HS-27A (cell line): ENCODE measurements around the gene TBC1D8.
"Not testable (repeated sequence)": the region's sequence is repeated elsewhere in the genome, so short reads cannot be mapped to it uniquely, and the experiment has no call there.

ENCODE experiments used
- DNase-seq: peaks from one replicate; pipeline ENCODE4 v3.0.0-alpha.2; 2012; ENCODE audit warnings: low read depth, missing footprints

The TBC1D8 gene

DNA sequence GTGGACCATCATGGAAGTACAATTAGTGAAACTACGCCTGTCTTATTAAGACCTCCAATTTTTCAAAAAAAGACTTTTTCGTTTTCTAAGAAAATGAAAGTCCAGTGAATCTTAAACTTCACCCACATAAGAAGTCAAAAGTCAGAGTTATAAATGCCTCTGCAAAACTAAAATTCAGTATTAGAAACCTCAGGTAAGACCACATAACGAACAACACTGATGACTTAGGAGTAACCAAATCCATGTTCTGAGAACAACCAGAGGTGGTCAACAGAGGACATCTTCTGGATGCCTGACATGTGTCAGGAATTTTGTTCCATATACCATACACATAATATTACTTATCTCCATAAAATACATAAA lies 86.7 kb downstream of the TBC1D8 start:
- no peak for DNase-seq

DNA sequence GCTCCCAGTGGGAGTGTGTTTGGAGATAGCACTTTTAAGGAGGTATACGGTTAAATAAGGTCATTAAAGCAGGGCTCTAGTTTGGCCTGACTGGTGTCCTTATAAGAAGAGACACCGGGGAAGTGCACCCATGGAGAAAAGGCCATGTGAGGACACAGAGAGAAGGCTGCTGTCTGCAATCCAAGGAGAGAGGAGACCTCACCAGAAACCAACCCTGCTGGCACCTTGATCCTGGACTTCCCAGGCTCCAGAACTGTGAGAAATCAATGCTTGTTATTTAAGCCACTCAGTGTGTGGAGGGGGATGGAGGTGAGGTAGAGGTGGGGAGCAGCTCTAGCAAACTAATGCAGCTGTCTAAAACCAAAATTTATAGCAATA lies 87.1 kb downstream of the TBC1D8 start:
- DNase-seq: no peak

DNA sequence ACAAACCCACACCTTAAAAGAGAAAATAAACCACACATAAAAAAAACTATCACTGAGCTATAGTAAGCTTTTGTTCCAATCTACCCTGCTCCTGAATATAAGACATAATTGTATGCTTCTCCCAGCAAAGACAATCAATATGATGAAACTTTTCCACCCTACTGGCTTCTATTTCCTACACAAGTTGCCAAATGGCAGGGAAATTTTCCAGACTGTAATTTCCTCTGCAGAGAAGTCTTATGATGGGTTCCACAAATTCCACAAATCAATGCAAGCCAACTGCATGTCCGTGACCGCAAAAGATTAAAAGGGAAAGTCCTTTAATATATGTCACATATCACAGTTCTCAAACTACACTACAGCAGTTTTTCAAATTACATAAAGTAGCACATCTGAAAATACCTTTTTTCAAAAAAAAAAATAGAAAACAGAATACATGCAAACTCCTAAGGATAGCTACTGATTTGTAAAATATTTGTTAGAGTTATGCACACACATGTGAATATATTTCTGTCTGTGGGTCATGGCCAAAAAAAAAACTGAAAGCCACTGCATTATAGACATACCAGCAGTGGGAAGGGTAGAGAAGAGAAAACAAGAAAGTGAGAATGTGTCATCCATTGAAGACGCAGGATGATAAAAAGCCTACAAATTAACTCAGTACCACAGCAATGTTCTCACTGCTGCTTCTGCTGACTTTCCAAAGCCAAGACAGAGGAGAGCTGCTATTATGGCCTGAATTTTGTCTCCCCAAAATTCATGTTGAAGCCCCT lies 87.6 kb downstream of the TBC1D8 start:
- peak; percentile 47 for DNase-seq

DNA sequence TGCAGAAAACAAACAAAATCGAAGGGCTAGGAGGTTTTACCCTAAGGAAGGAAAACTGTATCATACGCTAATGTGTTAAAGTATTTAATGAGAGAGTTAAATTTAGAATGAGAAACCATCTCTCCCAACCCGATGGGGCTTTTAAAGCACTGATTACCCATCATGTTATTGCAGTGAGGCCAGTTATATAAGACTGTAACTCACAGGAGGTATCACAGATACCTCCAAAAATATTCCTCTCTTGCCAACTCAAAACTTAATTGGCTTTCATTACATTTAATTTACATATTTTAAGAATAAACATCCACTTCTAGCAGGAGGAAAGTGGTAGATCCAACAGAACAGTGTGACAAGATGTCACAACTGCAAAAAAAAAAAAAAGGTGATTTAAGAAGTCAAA lies 92.8 kb downstream of the TBC1D8 start:
- no peak for DNase-seq

DNA sequence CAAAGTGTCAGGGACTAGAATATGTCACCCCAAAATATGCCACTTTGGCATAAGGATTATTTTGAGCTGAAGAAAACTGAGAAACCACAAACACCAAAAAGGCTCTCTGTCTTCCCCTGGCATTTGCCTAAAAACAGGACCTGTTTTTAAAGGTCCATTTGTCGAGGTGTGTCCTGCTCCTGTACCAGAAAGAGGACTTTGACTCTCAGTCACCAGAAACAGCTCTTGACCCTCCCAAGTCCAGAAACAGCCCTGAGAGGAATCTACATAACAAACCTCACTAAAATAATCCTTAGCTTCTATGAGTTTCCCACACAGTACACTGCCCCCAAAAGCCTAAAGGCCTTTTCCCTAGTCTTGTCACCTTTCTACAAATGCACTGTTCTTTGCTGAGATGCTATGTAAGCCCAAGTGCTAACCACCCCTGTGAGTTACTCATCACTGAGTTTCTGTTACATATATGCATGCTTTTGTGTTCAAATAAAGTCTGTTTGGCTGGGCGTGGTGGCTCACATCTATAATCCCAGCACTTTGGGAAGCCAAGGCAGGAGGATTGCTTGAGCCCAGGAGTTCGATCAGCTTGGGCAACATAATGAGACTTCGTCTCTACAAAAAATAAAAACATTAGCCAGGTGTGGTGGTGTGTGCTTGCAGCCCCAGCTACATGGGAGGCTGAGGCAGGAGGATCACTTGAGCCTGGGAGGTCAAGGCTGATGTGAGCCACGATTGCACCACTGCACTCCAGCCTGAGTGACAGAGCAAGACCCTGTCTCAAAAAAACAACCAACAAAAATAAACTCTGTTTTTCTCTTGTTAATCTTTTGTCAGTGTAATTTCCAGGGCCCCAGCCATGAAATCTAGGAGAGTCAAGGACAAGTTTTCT lies 93.9 kb downstream of the TBC1D8 start:
- no peak for DNase-seq

DNA sequence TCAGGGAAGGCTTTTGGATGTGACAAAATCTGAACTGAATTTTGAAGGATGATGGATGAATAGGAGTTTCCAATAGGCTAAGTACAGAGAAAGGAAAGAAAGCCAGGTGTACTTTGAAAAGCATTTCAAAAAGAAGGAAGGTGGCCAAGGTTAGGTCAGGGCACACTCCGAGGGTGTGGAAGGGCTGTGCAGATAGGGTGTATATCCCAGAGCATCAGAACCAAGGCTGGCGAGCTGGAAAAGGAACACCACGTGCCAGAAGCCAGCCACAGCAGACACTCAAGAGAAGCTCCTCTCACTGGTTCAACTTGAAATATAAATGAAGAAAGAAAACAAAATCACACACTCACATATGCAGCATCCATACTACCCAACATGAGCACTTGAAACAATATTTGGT lies 98.1 kb downstream of the TBC1D8 start:
- DNase-seq: no peak

DNA sequence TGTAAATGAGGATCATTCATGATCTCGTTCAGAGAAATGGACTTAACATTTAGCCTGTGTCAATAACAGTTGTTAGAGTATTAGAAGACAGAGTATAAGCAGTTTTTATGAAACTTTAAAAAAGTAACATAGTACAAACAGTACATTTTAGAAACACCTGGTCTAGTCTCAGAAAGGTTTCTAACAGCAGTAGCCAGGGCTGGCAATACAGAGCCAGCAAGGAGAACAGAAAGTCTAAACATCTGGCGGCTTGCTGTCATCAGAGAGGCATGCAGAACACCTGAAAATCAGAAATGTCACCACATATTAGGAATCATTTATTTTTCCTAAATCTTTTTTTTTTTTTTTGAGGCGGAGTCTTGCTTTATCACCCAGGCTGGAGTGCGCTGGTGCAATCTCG lies 99.0 kb downstream of the TBC1D8 start:
- no peak for DNase-seq

DNA sequence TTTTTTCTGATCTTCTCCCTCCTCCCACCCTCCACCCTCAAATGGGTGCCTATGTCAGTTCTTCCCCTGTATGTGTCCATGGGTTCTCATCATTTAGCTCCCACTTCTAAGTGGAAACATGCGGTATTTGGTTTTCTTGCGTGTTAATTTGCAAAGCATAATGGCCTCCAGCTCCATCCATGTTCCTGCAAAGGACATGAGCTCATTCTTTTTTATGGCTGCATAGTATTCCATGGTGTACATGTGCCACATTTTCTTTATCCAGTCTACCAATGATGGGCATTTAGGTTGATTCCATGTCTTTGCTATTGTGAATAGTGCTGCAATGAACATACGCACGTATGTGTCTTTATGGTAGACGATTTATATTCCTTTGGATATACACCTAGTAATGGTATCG lies 100.3 kb downstream of the TBC1D8 start:
- DNase-seq: not testable (repeated sequence)

DNA sequence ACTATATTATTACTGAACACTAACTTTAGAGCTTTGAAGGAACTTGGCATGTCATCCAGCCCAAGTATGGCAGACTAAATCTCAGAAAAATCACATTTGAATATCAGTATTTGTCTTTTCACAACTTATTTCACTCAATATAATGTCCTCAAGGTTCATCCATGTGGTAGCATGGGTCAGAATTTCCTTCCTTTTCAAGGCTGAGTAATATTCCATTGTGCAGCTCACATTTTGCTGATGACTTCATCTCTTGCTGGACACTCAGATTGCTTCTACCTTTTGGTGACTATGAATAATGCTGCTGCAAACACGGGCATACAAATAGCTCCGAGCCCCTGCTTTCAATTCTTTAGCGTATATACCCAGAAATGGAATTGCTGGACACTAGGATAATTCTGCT lies 102.4 kb downstream of the TBC1D8 start:
- no peak for DNase-seq

DNA sequence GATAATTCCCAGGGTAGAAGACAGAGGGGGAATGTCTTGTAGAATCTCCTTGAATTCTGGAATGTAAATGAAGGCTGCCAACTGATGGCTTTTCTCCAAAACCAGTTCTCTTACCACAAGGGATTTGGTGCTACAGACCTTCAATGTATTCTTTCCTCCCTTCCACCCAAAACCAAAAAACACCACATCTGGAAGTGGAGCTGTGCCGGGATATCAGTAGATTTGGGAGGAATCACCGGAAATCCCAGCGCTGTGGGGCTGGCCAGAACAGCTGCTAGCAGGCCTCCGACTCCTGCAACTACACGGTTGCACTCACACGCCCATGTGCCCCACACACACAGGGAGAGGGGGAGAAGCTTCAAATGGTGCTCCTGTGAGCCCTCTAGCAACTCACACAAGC lies 103.4 kb downstream of the TBC1D8 start:
- DNase-seq: no peak

DNA sequence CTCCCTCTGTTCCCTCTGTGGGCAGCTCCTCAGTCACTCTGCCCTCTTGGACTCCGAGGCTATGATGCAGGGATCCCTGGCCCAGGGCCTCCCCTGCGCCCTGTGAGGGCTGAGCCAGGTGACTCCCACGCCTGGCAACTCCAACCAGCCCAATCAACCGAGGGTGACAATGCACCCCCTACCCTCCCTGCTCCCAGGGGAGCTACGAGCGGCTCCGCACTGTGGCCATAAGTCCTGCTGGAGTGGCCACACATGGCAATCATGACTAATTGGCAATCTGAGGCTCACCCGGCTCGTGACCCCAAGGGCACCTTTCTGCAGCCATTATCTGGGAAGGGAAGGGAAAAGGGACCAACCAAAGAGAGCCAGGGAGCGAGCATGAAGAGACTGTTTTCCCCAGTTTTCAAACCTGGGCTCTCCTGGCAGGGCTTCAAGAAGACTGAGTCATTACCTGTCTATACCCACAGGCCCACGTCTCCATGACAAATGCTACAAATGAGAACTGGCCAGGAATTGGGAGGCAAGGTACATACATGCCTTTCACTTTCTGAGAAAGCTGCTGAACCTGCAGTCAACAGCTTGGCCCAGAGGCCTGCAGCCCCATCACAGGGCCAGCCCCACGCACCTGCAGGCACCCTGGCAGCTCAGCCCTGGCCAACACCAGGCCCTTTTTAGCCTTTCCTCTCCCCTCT lies 104.0 kb downstream of the TBC1D8 start:
- no peak for DNase-seq

DNA sequence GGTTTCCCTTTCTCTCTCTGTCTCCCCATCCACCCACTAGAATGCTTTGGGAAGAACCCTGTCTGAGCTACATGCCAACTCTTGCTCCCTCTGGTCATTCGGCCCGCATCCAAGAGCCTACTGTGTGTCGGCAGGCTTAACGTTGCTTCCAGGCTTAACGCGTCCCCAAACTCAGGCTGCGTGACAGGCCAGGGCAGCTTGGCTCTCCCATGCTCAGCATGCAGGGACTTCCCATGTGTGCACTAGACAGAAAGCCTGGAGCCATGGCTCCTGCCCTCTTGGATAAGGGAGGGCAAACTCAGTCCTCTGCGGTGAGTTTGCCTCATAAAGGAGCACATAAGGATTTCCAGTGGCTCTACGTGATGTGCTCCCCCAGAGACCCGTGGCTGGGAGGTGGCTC lies 105.9 kb downstream of the TBC1D8 start:
- DNase-seq: no peak

DNA sequence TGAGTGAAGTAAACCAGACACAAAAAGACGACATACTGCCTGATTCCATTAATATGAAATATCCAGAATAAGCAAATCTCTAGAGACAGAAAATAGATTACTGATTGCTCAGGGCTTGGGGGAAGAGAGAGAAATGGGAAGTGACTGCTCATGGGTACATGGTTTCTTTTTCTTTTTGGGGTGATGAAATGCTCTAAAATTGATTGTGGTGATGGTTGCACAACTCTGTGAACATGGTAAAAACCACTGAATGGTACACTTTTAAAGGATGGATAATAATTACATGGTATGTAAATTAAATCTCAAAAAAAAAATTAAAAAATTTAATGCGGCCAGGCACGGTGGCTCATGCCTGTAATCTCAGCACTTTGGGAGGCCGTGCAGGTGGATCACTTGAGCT lies 109.8 kb downstream of the TBC1D8 start:
- no peak for DNase-seq

DNA sequence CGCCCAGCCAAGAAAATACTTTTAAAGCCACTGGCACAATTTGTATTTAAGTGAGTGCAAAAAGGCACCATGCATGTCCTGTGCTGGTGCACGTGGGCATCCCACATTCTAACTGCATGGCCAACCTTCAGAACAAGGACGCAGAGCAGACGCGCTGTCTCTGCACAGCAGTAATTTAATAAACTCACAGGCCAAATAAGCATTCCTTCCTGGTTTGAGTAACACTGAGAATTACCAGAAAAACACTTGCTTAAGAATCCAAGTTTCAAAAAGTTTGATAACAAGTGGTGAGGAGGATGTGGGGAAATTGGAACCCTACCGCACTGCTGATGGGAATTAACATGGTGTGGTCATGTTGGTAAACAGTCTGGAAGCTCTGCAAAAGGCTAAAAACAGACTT lies 110.4 kb downstream of the TBC1D8 start:
- DNase-seq: no peak

DNA sequence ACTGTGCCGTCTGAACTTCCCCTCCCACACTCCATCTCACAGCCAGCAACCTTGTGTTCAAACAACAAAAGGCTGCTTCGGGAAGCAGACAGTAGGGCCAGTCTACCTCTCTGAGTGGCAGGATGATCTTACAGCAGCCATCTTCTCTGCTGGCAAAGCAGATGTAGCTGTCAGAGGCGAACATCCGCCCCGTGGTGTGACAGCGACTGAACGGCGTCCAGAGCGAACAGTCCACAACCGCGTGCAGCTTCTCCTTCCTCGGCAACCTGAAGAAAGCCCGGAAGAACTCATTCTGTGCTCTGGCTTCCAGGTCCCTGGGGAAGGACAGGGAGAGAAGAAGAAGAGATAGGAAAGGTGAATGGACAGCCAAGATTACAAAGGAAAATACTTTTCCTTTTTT lies 111.1 kb downstream of the TBC1D8 start:
- no peak for DNase-seq

DNA sequence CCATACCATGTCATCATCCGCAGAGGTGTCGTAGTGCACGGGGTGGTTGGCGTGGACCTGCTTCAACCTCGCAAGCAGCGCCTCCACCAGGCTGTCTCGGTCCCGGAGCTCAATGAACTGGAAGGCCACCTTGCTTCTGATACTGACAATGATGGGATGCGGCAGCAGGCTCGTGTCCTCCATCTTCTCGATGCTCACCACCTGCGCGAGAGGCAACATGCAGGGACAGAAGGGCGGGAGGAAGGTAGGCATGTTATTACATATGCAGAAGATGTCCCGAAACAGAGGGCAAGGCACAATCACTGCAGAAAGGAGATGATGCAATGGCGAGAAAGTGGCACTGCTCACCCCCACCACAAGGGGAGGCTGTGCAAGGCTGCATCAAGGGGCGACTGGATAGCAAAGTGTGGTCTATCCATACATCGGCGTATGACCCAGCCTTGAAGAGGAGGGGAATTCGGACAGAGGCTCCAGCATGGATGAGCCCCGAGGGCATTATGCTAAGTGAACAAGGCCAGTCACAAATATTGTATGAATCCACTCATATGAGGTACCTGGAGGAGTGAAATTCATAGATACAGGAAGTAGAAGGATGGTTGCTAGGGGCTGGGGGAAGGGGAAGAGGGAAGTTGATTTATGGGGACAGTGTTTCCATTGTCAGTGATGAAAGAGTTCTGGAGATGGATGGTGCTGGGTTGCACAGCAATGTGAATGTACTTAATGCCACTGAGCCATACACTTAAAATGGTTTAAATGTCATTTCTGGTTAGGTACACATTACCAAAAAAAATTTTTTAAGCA lies 112.5 kb downstream of the TBC1D8 start:
- no peak for DNase-seq

DNA sequence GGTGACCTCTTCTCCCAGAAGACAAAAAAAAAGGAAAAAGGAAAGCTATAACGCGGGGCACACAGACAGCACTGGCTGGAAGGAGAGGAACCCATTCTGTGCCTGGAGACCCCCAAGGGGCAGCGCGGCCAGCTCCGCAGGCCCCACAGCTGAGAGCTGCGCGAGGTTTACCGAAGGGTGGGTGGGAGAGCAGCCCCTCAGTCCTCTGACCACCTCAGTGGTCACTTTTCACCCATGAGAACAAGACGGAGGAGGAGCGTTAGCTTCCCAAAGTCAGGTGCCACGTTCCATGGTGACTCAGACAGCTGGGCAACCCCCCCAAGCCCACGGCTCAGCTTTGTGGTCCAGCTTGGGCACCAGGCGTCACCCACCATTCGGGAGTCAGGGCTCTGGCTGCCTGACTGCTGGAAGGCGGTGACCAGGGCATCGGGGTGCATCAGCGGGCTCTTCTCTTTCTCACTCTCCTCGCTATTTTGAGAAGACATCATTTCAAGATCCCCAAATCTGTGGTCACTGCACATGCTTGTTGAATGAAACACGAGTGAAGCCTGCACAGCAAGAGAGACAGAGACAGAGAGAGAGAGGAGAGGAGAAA lies 113.9 kb downstream of the TBC1D8 start:
- no peak for DNase-seq

DNA sequence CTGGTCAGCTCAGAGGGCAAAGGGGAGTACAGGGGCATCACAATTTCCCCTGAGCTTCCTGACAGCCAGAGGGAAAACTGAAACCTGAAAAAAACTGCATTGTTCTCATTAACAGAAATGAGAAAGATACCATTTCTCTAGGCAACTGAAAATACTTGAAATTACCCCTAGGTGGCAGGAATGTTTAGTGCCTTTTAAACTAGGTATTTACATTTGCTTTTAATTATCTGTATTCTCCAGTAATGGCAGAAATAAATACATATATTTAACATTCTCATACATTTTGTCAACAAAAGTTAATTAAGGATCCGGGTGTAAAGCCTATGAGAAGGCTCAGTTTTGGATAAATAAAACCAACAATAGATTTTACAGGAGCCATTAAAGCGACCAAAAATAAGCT lies 114.6 kb downstream of the TBC1D8 start:
- DNase-seq: no peak

DNA sequence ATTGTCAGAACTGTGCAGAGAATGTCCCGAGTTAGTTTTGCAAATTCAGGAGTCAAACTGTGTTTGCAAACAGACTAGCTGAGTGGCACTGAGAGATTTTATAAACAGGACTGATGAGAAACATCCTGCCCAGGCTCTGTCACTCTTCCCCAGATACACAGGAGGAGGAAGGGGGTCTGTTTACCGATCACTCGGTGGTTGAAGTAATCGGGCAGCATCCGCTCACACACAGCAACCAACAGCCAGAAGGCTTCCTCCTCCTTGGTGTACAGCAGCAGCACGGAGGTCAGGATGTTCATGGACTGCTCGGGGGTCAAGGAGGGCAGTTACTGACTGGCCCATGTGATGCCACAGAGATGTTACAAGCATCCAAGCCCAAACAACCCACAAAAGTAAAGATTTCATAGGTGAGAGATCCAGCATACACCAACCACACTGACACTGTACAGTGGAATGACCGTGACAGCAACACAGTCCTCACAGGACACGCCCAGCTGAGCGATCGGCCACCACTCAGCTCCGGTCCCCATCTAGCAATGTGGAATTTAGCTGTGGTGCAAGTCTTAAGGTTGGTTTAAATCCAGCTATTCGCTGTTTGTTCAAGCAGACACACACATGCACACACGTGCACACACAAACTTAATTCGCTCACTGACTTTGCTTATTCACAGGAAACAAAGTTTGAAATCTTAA lies 119.0 kb downstream of the TBC1D8 start:
- DNase-seq: no peak

DNA sequence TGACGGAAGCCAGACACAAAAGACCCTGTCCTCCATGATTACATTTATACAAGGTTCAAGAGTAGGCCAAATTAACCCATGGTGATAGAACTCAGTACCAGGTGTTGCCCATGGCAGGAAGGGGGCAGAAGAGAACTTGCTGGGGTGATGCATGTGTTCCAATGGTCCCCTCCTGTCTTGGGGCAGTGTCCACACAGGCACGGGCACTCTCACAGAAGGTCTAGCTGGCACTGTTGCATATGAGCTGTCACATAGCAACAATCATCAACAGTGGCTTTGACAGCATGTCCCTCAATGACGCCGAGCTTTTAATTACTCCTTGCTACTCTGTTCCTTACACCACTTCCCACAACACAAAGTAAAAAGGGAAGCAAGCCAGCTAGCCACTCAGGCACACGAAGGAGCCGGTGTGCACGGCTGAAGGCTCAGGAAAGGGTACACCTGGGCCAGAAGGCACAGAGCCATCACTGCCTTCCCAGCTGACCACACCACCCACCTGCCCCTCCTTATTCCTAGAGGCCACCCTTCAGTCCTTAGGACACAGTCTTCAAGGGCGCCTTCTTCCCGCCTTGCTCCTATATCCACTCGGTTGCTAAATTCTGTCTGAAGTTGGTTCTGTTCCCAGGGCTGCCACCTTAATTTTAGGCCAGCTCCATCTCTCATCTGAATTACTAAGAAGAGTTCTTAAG lies 120.2 kb downstream of the TBC1D8 start:
- DNase-seq: no peak

DNA sequence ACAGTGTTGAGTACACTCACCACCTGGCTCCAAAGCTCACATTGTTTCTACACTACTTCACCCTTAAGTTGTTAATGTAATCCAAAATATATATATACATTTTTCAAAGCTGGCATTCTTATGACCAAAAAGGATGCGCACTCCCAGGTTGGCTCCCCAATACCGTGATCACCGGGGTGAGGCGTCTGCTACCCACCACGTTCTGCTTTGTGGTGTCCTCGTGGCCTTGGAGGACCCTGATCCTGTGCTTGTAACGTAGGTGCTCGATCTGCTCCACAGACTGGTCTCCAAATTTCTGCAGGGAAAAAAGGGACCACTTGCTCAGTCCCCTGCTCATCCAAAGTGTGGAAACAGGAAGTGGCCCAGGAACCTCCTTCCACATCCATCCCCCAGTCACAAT lies 123.3 kb downstream of the TBC1D8 start:
- DNase-seq: no peak
